Loucy (cell line): ENCODE measurements around the gene OXGR1.
"Not testable (repeated sequence)": the region's sequence is repeated elsewhere in the genome, so short reads cannot be mapped to it uniquely, and the experiment has no call there.

Source experiments
- EZH2phosphoT487 ChIP-seq: fragments of 200-600 bp; IDR thresholded peaks from 2 replicates; pipeline ENCODE4 v1.6.1; 2018; ENCODE audit warnings: antibody characterized with exemption, mild to moderate bottlenecking, moderate library complexity, borderline replicate concordance
- TF ChIP-seq, protein P1 (sequence below): fragments of 200-600 bp; sonication (generic); conservative IDR thresholded peaks from 2 replicates; pipeline ENCODE4 v1.5.1; 2014; ENCODE audit warnings: mild to moderate bottlenecking, antibody characterized with exemption, low read length

DNA sequence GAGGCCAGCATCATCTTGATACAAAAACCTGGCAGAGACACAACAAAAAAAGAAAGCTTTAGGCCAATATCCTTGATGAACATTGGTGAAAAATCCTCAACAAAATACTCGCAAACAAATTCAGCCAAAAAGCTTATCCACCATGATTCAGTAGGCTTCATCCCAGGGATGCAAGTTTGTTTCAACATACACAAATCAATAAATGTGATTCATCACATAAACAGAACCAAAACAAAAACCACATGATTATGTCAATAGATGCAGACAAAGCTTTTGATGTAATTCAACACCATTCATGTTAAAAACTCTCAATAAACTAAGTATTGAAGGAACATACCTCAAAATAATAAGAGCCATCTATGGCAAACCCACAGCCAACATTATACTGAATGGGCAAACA lies 29.5 kb upstream of the OXGR1 start:
- TF ChIP-seq, protein P1, sequence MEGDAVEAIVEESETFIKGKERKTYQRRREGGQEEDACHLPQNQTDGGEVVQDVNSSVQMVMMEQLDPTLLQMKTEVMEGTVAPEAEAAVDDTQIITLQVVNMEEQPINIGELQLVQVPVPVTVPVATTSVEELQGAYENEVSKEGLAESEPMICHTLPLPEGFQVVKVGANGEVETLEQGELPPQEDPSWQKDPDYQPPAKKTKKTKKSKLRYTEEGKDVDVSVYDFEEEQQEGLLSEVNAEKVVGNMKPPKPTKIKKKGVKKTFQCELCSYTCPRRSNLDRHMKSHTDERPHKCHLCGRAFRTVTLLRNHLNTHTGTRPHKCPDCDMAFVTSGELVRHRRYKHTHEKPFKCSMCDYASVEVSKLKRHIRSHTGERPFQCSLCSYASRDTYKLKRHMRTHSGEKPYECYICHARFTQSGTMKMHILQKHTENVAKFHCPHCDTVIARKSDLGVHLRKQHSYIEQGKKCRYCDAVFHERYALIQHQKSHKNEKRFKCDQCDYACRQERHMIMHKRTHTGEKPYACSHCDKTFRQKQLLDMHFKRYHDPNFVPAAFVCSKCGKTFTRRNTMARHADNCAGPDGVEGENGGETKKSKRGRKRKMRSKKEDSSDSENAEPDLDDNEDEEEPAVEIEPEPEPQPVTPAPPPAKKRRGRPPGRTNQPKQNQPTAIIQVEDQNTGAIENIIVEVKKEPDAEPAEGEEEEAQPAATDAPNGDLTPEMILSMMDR = not testable (repeated sequence)
- not testable (repeated sequence) for TF ChIP-seq EZH2phosphoT487
